ENCODE data around the gene RAPGEF4.
"Not testable (repeated sequence)": the region's sequence is repeated elsewhere in the genome, so short reads cannot be mapped to it uniquely, and the experiment has no call there.

The RAPGEF4 gene

DNA sequence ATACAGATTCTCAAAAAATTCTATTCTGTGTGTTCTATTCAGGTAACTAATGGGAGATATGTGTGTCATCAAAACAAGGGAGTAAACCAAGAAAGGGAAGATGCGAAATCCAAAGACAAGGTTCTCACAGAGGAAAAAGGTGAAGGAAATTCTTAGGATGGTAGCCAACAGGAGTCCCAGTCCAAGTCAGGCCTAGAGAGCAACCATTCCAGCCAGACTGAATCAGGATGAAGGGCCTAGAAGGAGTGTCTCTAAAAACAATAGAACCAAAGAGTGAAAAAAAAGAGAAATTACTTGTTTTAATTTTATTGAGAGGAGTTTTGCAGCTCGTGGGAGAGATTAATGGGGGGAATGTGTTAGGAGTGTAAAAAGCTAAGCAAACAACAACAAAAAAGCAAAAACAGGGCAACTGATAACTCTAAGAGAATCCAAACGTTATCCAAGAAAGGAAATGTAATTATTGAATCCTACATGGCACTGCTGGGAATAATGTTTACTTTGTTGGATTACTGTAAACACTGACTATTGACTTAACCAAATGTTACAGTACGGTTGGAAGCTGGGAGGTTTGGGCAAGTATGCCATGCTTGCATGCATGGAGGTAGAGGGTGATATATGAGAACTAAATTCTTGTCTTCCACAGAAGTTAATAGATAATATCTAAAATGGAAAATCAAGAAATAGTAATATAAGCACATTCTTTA, 352.3 kb downstream of the RAPGEF4 start:
- no peak for DNase-seq
- TF ChIP-seq POLR2A (IDR thresholded peaks at IDR 0.05; ENCODE audit: low read length): no peak
- TF ChIP-seq GATA1 (IDR thresholded peaks at IDR 0.05; ENCODE audit: low read depth, low read length): no peak

DNA sequence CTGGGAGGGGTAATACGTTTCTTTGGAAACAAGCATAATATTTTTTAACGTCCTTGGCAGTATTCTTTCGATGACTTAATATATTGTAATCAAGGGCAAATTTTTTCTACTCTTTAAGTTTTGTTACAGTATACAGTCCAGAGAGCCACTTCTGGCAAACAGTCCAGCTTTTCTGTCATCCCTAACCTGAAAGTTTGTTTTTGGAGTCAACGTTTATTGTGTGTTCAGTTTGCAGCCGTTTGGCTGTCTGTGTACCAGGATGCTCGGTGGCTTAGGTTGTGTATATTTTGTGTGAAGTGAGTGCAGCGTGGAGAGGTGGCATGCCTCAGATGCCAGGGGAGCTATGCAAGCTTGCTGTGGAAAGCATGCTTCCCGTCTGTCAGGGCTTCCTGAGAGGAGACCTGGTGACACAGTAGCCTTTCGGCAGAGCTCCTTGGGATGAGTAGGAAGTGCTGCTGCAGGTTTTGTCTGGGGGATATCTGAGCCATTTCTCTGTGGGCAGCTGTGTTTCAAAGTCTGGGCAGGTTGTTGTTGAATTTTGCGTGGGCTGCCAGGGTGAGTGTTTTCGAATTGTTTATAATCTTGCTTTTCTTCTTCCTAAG, 354.7 kb downstream of the RAPGEF4 start:
- no peak for DNase-seq
- TF ChIP-seq GATA1 (IDR thresholded peaks at IDR 0.05; ENCODE audit: low read depth, low read length) (no peak), POLR2A (IDR thresholded peaks at IDR 0.05; ENCODE audit: low read length) (no peak)

DNA sequence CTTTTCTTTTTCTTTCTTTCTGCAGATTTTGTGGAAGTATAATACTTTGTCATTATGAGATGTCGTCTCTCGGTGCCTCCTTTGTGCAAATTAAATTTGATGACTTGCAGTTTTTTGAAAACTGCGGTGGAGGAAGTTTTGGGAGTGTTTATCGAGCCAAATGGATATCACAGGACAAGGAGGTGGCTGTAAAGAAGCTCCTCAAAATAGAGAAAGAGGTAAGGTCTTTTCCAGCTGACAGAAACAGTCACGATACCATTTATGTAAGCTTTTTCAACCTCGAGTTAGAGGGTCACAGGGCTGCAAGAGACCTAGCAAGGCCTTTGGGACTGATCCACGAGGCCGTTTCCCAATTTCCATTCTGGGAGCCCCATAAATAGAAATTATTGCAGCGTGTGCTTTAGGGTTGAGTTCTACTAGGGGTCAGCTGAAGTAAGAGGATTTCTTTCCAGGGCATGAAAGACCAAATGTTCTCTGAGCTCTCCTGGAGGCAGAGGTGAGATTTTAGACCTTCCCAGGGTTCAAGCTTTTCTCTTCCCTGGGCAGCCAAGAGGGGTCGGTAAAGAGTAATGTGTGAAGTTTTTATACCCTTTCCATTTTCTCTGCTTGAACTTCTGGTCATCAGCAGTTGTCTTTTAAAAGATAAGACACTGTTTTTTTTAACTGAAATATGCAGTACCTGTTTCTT, 355.5 kb downstream of the RAPGEF4 start:
- DNase-seq: peak; percentile 4 to 24
- TF ChIP-seq POLR2A (IDR thresholded peaks at IDR 0.05; ENCODE audit: low read length): no peak
- TF ChIP-seq GATA1 (IDR thresholded peaks at IDR 0.05; ENCODE audit: low read depth, low read length): no peak

- no peak for DNase-seq
- TF ChIP-seq GATA1 (IDR thresholded peaks at IDR 0.05; ENCODE audit: low read depth, low read length) (no peak), POLR2A (IDR thresholded peaks at IDR 0.05; ENCODE audit: low read length) (no peak)
These were observed 356.3 kb downstream of the RAPGEF4 start for GRCh38 chr2:173091910-173092309.

DNA sequence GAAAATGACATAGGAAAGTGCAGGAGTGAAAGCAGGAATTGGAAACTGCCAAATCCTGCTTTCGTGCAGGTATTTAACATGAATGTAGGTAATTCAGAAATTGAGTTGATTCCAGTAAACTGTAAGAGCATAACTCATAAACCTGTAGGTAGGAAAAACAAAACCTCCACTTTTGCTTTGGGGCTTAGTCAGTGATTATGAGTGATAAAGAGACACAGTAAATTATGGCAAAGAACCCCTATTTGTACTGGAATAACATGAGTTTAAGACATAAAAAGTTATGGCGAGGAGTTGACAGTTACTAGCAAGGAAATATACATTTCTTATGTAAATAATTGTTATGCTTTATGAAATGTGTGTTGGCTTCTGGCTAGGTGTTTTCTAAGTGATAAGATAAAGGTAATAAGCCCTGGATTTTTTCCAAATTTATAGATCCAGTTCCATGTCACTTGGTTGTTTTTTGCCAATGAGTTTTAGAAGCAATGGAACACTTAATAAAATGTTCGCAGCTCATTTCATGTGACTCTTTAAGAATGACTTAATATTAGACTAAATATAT, 357.3 kb downstream of the RAPGEF4 start:
- no peak for DNase-seq
- no peak for TF ChIP-seq GATA1 (IDR thresholded peaks at IDR 0.05; ENCODE audit: low read depth, low read length)
- TF ChIP-seq POLR2A (IDR thresholded peaks at IDR 0.05; ENCODE audit: low read length): no peak

DNA sequence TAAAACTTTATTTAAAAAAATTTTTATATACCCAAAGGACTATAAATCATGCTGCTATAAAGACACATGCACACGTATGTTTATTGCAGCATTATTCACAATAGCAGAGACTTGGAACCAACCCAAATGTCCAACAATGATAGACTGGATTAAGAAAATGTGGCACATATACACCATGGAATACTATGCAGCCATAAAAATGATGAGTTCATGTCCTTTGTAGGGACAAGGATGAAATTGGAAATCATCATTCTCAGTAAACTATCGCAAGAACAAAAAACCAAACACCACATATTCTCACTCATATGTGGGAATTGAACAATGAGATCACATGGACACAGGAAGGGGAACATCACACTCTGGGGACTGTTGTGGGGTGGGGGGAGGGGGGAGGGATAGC, 358.0 kb downstream of the RAPGEF4 start:
- not testable (repeated sequence) for DNase-seq

DNA sequence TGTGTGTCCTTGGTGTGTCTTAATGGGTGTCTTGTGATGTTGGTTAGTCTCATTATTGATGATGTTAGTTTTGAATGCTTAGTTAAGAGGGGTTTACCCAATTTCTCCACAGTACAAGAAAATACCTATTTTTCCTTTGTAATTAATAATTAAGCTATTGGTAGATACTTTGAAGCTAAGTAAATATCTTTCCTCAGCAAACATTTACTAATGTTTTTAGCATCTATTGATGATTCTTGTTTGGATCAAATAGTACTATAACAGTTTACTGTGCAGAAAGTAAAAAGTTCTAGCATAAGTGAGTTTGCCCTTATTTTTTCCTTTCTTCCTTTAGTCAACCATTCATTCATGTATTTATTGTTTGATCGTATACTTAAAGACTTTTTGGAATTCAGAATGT, 359.1 kb downstream of the RAPGEF4 start:
- TF ChIP-seq POLR2A (IDR thresholded peaks at IDR 0.05; ENCODE audit: low read length): no peak
- no peak for DNase-seq

DNA sequence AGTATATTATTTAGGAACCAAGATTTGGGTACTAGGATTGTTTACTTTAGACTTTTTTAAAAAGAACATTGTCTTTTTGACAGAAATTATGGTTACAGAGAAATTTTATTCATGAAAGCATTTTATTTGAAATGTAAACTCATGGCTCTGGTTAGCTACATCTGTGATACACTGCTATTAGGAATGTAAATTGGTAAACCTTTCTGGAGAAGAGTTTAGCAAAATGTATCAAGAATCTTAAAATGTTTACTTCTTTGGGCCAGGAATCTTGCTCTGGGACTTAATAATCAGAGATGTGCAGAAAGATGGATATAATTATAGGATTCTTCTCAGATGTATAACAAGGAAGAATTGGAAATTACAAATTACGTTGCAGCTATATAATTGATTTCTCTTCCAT, 359.7 kb downstream of the RAPGEF4 start:
- no peak for DNase-seq
- TF ChIP-seq GATA1 (IDR thresholded peaks at IDR 0.05; ENCODE audit: low read depth, low read length): no peak
- TF ChIP-seq POLR2A (IDR thresholded peaks at IDR 0.05; ENCODE audit: low read length): no peak

DNA sequence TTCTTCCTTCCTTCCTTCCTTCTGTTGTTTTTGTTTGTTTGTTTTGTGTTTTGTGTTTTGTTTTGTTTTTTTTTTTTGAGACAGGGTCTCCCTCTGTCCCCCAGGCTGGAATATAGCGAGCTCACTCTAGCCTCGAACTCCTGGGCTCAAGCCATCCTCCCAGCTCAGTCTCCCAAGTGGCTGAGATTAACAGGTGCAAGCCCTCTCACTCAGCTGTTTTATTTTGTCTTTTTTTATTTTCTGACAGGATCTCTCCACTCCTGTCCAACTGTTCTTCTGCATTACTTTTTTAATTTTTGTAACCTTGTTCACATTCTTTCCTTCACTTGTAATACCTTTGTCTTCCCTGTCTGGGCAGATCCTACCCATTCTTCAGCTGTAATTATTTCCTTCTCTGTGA, 363.6 kb downstream of the RAPGEF4 start:
- no peak for DNase-seq
- TF ChIP-seq GATA1 (IDR thresholded peaks at IDR 0.05; ENCODE audit: low read depth, low read length) (no peak), POLR2A (IDR thresholded peaks at IDR 0.05; ENCODE audit: low read length) (no peak)

DNA sequence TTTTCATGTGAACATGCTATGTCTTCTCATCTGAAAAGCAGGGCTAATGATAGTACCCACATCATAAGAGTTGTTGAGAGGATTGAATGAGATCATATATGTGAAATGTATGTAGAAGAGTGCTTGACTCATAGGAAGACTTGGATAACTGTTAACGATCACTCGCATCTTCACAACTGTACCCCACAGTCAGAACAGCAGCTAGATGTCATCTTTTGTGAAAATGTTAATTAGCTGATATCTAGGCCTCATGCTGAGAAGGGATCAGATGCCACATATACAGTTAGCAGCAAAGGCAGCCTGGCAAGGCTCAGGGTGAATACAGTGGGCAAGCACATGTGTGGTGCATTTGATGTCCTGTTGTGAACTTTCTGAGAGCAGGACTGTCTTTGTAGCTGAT, 364.2 kb downstream of the RAPGEF4 start:
- TF ChIP-seq POLR2A (IDR thresholded peaks at IDR 0.05; ENCODE audit: low read length) (no peak), GATA1 (IDR thresholded peaks at IDR 0.05; ENCODE audit: low read depth, low read length) (no peak)

GRCh38 chr2:173101687-173102086, 366.0 kb downstream of the RAPGEF4 start:
- peak in 1 of 2 experiments; percentile 8 for DNase-seq
- TF ChIP-seq POLR2A (IDR thresholded peaks at IDR 0.05; ENCODE audit: low read length): no peak
- no peak for TF ChIP-seq GATA1 (IDR thresholded peaks at IDR 0.05; ENCODE audit: low read depth, low read length)

More for the DNA sequence above, 364.2 kb downstream of the RAPGEF4 start:
- no peak for DNase-seq

Measured in erythroblast (primary cell).